Measurements from ENCODE around the gene DUS2.
"Not testable (repeated sequence)": the region's sequence is repeated elsewhere in the genome, so short reads cannot be mapped to it uniquely, and the experiment has no call there.

DUS2 gene

GRCh38 chr16:68078701-68079375 lies 55.8 kb downstream of the DUS2 start:
- DNase-seq = no peak

- DNase-seq = no peak
These were observed 56.2 kb downstream of the DUS2 start for GRCh38 chr16:68079376-68079625.

DNA sequence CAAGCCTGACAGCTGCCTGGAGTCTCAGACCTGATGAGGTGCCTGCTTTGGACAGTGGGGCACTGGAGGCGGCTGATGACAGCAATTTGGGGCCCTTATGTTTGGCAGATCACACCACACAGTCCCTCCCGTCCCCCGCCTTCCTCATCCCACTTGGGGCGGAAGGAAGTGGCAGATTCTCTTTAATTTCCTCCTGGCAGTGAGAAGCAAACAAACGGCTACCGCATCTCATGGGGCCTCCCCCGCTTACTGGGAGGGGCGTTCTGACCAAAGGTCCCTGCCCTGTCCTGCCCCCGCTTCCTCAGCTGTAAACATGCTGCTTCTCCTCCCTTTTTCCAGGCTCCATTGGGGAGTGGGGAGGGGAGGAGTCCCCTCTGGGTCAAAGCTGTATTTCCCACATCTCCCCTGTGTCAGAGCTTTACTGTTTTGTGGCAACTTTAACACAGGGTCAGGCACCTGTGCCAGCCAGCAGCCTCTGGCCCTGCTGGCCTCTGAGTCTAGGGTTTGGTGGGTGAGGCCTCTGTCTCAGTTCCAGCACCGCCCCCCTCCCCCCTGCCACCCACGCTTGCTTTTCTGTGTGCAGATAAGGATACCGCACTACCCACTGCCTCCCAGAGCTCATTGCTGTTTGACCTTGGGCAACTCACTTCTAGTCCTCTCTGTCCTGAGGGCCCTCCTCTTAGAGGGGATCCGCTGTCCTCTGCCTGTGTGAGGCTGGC lies 56.7 kb downstream of the DUS2 start:
- DNase-seq = no peak

GRCh38 chr16:68081861-68082628 lies 59.0 kb downstream of the DUS2 start:
- no peak for DNase-seq

- DNase-seq = no peak
These were observed 59.6 kb downstream of the DUS2 start for GRCh38 chr16:68082629-68083238.

GRCh38 chr16:68083239-68083781 lies 60.2 kb downstream of the DUS2 start:
- DNase-seq = no peak

- no peak for DNase-seq
These were observed 60.9 kb downstream of the DUS2 start for GRCh38 chr16:68083861-68084503.

GRCh38 chr16:68084504-68085258 lies 61.6 kb downstream of the DUS2 start:
- peak; percentile 75 for DNase-seq

DNA sequence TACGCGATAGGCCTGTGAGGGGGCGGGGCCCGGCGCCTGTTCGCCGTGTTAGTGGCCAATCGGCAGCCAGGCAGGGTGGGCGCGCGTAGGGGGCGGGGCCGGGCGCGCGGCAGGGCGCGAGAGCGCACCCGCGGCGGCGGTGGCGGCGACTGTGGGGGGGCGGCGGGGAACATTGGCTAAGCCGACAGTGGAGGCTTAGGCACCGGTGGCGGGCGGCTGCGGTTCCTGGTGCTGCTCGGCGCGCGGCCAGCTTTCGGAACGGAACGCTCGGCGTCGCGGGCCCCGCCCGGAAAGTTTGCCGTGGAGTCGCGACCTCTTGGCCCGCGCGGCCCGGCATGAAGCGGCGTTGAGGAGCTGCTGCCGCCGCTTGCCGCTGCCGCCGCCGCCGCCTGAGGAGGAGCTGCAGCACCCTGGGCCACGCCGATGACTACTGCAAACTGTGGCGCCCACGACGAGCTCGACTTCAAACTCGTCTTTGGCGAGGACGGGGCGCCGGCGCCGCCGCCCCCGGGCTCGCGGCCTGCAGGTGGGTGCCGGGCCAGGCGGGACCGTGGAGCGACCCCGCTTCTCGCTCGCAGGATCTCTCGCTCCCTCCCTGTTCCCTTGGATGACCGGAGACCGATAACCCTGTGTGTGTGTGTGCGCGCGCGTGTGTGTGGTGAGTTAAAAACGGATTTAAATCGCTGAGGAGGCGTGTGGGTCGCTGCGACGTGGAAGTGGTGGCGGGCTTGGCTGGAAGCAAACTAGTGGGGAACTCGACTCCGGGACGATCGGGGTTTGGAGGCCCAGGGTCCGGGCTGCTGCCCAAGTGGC lies 62.4 kb downstream of the DUS2 start, which contains the start of gene NFATC3:
NFATC3 (plus strand) TSS at position 112 of the 813 bp plus-strand sequence; CDS start at position 424, 312 bp downstream.
- DNase-seq = peak; percentile 95

GRCh38 chr16:68086336-68086841 lies 63.3 kb downstream of the DUS2 start:
- peak; percentile 12 for DNase-seq

DNA sequence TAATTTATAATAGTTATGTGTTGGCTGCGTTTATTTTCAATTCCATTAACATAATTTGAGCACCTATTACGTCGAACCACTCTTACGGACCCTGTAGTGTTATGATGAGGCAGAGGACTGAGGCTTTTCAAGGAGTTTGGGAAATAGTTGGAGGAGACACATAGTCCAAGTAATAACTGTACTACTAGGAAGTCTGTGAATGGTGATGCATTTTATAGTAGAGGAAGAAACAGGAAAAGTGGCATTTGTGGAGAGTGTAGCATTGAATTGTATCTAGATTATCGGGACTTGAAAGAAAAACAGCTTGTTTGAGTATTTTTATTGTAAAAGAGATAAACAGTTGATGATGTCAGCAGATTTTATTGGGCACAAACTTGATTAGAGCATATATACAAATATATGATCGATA lies 63.8 kb downstream of the DUS2 start:
- DNase-seq = no peak

GRCh38 chr16:68087688-68088087 lies 64.6 kb downstream of the DUS2 start:
- DNase-seq = no peak

DNA sequence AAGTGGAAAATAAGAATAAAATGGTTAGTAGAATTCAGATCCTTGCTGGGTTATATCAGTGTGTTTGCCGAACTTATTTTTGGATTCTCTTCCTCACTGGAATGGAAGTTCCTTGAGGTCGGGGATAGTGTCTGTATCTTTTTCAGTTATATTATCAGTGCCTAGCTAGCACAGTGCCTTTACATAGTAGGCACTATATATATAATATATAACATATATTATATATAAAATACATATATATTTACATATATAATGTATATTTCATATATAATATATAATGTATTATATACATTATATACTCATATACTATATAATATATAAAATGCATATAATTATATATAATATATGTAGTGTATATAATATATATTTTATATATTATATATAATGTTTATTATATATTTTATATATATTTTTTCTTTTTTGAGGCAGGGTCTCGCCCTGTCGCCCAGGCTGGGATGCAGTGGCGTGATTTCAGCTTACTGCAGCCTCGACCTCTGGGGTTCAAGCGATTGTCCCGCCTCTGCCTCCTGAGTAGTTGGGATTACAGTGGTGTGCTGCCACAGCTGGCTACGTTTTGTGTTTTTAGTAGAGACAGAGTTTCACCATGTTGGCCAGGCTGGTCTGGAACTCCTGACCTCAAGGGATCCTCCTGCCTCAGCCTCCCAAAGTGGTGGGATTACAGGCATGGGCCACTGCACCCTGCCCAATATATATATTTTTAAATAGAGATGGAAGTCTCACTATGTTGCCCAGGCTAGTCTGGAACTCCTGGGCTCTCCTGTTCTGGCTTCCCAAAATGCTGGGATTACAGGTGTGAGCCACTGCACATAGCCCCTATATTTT lies 65.3 kb downstream of the DUS2 start:
- DNase-seq = no peak

DNA sequence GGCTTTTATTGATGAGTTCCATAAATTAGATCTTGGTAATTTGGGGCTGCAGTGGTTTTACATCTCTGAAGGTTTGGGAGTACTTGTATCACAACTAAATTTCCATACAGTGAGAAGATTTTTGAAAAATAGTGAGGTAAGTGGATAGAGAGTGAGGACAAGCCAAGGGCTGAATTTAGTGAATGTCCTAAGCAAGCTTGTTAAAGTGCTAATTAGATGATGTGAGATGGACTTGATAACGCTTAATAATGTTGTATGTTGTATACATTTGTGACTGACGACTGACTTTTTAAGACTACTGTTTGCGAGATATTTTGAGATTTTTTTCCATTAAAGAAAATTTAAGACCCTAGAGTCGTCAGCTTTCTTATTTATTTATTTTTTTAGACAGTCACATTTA lies 66.0 kb downstream of the DUS2 start:
- DNase-seq = no peak

- DNase-seq = no peak
These were observed 67.0 kb downstream of the DUS2 start for GRCh38 chr16:68090130-68090529.

- DNase-seq = no peak
These were observed 67.4 kb downstream of the DUS2 start for GRCh38 chr16:68090533-68090932.

DNA sequence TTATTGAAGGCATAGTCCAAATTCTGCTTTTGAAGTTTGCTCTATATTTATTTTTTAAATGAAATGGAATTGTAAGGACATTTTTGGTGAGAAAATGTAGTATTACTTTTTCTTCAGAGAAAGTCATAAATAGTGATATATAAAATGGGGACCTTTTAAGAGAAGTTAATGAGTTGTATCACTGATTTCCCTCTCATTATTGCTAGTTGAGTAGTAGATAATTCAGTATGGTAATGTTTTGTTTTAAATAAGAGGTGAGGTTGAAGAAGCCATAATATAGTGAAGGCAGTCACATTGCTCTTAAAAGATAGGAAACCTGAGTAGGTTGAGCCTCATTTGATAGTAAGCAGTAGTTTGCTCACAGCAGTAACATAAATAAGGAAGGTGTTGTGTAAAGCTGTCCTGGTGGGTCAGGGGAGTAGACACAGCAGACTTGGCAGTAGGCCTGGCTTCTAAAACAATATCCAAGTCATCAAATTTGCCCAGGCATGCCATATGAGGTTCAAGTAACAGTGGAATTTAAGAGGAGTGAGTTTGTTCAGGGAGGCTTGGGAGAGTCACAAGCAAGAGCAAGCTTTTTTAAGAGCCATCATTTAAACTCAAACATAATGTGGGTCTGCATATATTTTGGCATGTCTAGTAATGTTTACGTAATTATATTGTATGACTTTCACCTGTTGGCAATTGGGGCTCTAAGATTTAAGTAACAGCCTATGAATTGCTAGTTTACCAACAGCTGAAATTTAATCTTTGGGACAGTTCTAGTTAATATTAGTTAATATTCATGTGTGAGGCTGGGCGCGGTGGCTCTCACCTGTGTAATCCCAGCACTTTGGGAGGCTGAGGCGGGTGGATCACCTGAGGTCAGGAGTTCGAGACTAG lies 68.5 kb downstream of the DUS2 start:
- peak; percentile 89 for DNase-seq

DNA sequence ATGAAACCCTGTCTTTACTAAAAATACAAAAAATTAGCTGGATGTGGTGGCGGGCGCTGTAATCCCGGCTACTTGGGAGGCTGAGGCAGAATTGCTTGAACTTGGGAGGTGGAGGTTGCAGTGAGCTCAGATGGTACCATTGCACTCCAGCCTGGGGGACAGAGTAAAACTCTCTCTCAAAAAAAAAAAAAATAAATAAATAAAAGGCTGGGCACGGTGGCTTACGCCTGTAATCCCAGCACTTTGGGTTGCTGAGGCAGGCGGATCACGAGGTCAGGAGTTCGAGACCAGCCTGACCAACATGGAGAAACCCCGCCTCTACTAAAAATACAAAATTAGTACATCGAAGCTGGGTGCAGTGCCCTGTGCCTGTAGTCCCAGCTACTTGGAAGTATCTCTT lies 69.2 kb downstream of the DUS2 start:
- DNase-seq = not testable (repeated sequence)

Measured in NCI-H345 (cell line).